K562 (cell line): ENCODE measurements around the gene EFHC1. TPM values are rescaled to one million over a fixed set of nuclear protein-coding genes. Genes with fewer than 3 reads are reported as not detected.

Experiments used
- CBFA2T3 ChIP-seq: fragments of 450-650 bp; IDR thresholded peaks from 2 replicates; pipeline ENCODE4 v1.6.1; 2017
- CBX3 ChIP-seq, 2 experiments: IDR thresholded peaks; 1 replicate in 1 of 2; 2 replicates in 1 of 2; pipeline ENCODE4 v1.6.1; 2012; ENCODE audit warnings: inconsistent platforms in 2 of 2, low read length in 2 of 2, borderline replicate concordance in 1 of 2, control low read depth in 1 of 2
- CREM ChIP-seq: IDR thresholded peaks from 2 replicates; pipeline ENCODE4 v1.6.1; 2014; ENCODE audit warnings: antibody characterized with exemption, low read depth
- EP300 ChIP-seq: IDR thresholded peaks from 2 replicates; pipeline ENCODE4 v1.6.1; 2012; ENCODE audit warnings: low read length, improper control_type of control experiment
- FOXA1 ChIP-seq: fragments of 450-650 bp; IDR thresholded peaks from 2 replicates; pipeline ENCODE4 v1.6.1; 2016; ENCODE audit warnings: mild to moderate bottlenecking, borderline replicate concordance
- HNRNPL ChIP-seq: fragments of 200-400 bp; formaldehyde crosslinking; IDR thresholded peaks from 2 replicates; pipeline ENCODE4 v1.6.1; 2017; ENCODE audit warnings: low read depth, mild to moderate bottlenecking, low read length
- KAT2B ChIP-seq: IDR thresholded peaks from one replicate; pipeline ENCODE4 v1.6.1; 2012; ENCODE audit warnings: low read depth, mild to moderate bottlenecking, control low read depth, inconsistent platforms, low read length, moderate library complexity
- LARP7 ChIP-seq: fragments of 450-650 bp; IDR thresholded peaks from 2 replicates; pipeline ENCODE4 v1.6.1; 2016
- MAZ ChIP-seq, 2 experiments: fragments of 450-650 bp in 1 of 2; sonication (generic) in 1 of 2; formaldehyde crosslinking; IDR thresholded peaks in 1 of 2; conservative IDR thresholded peaks in 1 of 2; 2 replicates each; pipeline versions ENCODE4 v1.4.0 to v1.5.0; 2020; ENCODE audit warnings: mild to moderate bottlenecking in 1 of 2, missing genetic modification reagents in 1 of 2
- MBD2 ChIP-seq: sonication (generic); IDR thresholded peaks from 2 replicates; pipeline ENCODE4 v1.6.1; 2016; ENCODE audit warnings: low read depth, borderline replicate concordance
- NEUROD1 ChIP-seq: fragments of 150-350 bp; IDR thresholded peaks from 2 replicates; pipeline ENCODE4 v1.6.1; 2014; ENCODE audit warnings: borderline replicate concordance, low read length, low read depth; ENCODE audit not compliant: partially characterized antibody
- NFIX ChIP-seq: fragments of 250-450 bp; sonication (Bioruptor Pico); IDR thresholded peaks from 2 replicates; pipeline ENCODE4 v1.4.0; 2020; ENCODE audit warnings: low read depth, mild to moderate bottlenecking, moderate library complexity
- PHF20 ChIP-seq: fragments of 450-650 bp; IDR thresholded peaks from 2 replicates; pipeline ENCODE4 v1.6.1; 2018; ENCODE audit not compliant: partially characterized antibody
- PRMT5 ChIP-seq: sonication (generic); formaldehyde crosslinking; IDR thresholded peaks from 2 replicates; pipeline ENCODE4 v1.5.0; 2020; ENCODE audit warnings: missing genetic modification reagents
- RB1 ChIP-seq: fragments of 450-650 bp; IDR thresholded peaks from 2 replicates; pipeline ENCODE4 v1.6.1; 2017; ENCODE audit warnings: low read depth, mild to moderate bottlenecking
- ZBTB43 ChIP-seq: sonication (generic); formaldehyde crosslinking; IDR thresholded peaks from 2 replicates; pipeline ENCODE4 v1.8.0; 2023; ENCODE audit warnings: mild to moderate bottlenecking, missing genetic modification reagents
- ZKSCAN8 ChIP-seq: fragments of 200-800 bp; sonication (Bioruptor generic); IDR thresholded peaks from 2 replicates; pipeline ENCODE4 v1.6.1; 2016; ENCODE audit warnings: missing genetic modification characterization, missing compliant biosample characterization
- ZNF316 ChIP-seq: fragments of 450-650 bp; IDR thresholded peaks from 2 replicates; pipeline ENCODE4 v1.6.1; 2016
- ZNF324 ChIP-seq: fragments of 250-450 bp; sonication (Bioruptor Pico); IDR thresholded peaks from 2 replicates; pipeline ENCODE4 v1.4.0; 2020; ENCODE audit warnings: mild to moderate bottlenecking
- ZNF445 ChIP-seq: fragments of 250-450 bp; sonication (Bioruptor Pico); IDR thresholded peaks from 2 replicates; pipeline ENCODE4 v1.4.0; 2020; ENCODE audit warnings: low read depth, mild to moderate bottlenecking, moderate library complexity
- ZNF561 ChIP-seq: fragments of 450-650 bp; formaldehyde crosslinking; conservative IDR thresholded peaks from 2 replicates; pipeline ENCODE4 v1.4.0; 2020; ENCODE audit warnings: mild to moderate bottlenecking, moderate library complexity
- ZNF695 ChIP-seq: fragments of 450-650 bp; formaldehyde crosslinking; IDR thresholded peaks from 2 replicates; pipeline ENCODE4 v1.4.0; 2020; ENCODE audit warnings: mild to moderate bottlenecking, moderate library complexity
- polyA plus RNA-seq, 8 experiments: library from polyadenylated mRNA; depleted of rRNA in 4 of 8; stranded (reverse) in 5 of 8; unstranded in 3 of 8; fragments of >200 nt; fragmentation: Nextera tagmentation in 2 of 8; fragmentation: Illumina TruSeq in 1 of 8; extraction: Ambion mirVana in 2 of 8; extraction: Trizol in 1 of 8; gene quantifications; 2 replicates each; pipeline versions ENCODE4 v1.2.1 to v1.2.3, GENCODE V29; 2011 to 2014; ENCODE audit warnings: inconsistent platforms in 1 of 8, missing spikeins in 1 of 8
- total RNA-seq, 7 experiments: library from RNA; depleted of rRNA in 6 of 7; stranded (reverse); fragments of >200 nt in 6 of 7; fragmentation: Illumina TruSeq in 2 of 7; extraction: Trizol in 2 of 7; gene quantifications; 2 replicates each; pipeline versions ENCODE4 v1.2.1 to v1.2.3, GENCODE V29; 2011 to 2021; ENCODE audit warnings: low replicate concordance in 1 of 7
- TF ChIP-seq, protein P1 (sequence below), 2 experiments: fragments of 250-450 bp in 1 of 2; fragments of 450-650 bp in 1 of 2; sonication (Bioruptor Pico) in 1 of 2; IDR thresholded peaks; 2 replicates each; pipeline versions ENCODE4 v1.6.1 to v1.8.0; 2016 to 2021; ENCODE audit warnings: mild to moderate bottlenecking in 2 of 2, moderate library complexity in 2 of 2, missing compliant biosample characterization in 1 of 2, missing genetic modification characterization in 1 of 2
- TF ChIP-seq, protein P2 (sequence below), 2 experiments: fragments of 450-650 bp; IDR thresholded peaks; 2 replicates each; pipeline ENCODE4 v1.6.1; 2018; ENCODE audit warnings: mild to moderate bottlenecking in 2 of 2, low read depth in 1 of 2; ENCODE audit not compliant: partially characterized antibody in 2 of 2
- TF ChIP-seq, protein P3 (sequence below): sonication (generic); formaldehyde crosslinking; IDR thresholded peaks from 2 replicates; pipeline ENCODE4 v1.8.1; 2022; ENCODE audit warnings: missing genetic modification reagents

The EFHC1 gene
- total and polyA plus RNA-seq, 9 of the 15 experiments (the other 6 are each of a cell fraction or from before 2014, with no cell fraction given): 9.5 to 31.0 (median 14.9) TPM

GRCh38 chr6:52392944-52393343, 27.2 kb upstream of the EFHC1 start (continued):
- TF ChIP-seq KAT2B (no peak), MAZ (CRISPR knock-in tag; conservative IDR thresholded peaks at IDR 0.05 in 1 of 2, IDR thresholded peaks at IDR 0.05 in 1 of 2) (no peak), CBFA2T3 (peak; percentile 73), EP300 (peak; percentile 43; the same call in 1 of the 2 replicates), RB1 (no peak), NEUROD1 (no peak), LARP7 (no peak), ZBTB43 (CRISPR knock-in tag) (no peak), HNRNPL (no peak), PRMT5 (CRISPR knock-in tag) (no peak), PHF20 (no peak), NFIX (CRISPR knock-in tag) (no peak), ZNF316 (0 out of 2 replicates have a peak, but pooled peaks have one; percentile 37), ZKSCAN8 (CRISPR knock-in tag) (no peak), ZNF324 (CRISPR knock-in tag) (no peak), ZNF445 (CRISPR knock-in tag) (no peak), ZNF695 (CRISPR knock-in tag) (no peak), MBD2 (no peak), CREM (no peak), ZNF561 (CRISPR knock-in tag) (no peak), CBX3 (IDR thresholded peaks at IDR 0.05; ENCODE audit: borderline replicate concordance in 1 of 2, low read length in 2 of 2) (no peak), FOXA1 (no peak)
- TF ChIP-seq, protein P1, sequence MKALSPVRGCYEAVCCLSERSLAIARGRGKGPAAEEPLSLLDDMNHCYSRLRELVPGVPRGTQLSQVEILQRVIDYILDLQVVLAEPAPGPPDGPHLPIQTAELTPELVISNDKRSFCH (CRISPR knock-in tag; IDR thresholded peaks at IDR 0.05): no peak
- TF ChIP-seq, protein P1 (tag; IDR thresholded peaks at IDR 0.05): no peak
- TF ChIP-seq, protein P2, sequence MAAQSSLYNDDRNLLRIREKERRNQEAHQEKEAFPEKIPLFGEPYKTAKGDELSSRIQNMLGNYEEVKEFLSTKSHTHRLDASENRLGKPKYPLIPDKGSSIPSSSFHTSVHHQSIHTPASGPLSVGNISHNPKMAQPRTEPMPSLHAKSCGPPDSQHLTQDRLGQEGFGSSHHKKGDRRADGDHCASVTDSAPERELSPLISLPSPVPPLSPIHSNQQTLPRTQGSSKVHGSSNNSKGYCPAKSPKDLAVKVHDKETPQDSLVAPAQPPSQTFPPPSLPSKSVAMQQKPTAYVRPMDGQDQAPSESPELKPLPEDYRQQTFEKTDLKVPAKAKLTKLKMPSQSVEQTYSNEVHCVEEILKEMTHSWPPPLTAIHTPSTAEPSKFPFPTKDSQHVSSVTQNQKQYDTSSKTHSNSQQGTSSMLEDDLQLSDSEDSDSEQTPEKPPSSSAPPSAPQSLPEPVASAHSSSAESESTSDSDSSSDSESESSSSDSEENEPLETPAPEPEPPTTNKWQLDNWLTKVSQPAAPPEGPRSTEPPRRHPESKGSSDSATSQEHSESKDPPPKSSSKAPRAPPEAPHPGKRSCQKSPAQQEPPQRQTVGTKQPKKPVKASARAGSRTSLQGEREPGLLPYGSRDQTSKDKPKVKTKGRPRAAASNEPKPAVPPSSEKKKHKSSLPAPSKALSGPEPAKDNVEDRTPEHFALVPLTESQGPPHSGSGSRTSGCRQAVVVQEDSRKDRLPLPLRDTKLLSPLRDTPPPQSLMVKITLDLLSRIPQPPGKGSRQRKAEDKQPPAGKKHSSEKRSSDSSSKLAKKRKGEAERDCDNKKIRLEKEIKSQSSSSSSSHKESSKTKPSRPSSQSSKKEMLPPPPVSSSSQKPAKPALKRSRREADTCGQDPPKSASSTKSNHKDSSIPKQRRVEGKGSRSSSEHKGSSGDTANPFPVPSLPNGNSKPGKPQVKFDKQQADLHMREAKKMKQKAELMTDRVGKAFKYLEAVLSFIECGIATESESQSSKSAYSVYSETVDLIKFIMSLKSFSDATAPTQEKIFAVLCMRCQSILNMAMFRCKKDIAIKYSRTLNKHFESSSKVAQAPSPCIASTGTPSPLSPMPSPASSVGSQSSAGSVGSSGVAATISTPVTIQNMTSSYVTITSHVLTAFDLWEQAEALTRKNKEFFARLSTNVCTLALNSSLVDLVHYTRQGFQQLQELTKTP (IDR thresholded peaks at IDR 0.05; ENCODE audit: low read depth in 1 of 2, partially characterized antibody in 2 of 2): no peak
- TF ChIP-seq, protein P3, sequence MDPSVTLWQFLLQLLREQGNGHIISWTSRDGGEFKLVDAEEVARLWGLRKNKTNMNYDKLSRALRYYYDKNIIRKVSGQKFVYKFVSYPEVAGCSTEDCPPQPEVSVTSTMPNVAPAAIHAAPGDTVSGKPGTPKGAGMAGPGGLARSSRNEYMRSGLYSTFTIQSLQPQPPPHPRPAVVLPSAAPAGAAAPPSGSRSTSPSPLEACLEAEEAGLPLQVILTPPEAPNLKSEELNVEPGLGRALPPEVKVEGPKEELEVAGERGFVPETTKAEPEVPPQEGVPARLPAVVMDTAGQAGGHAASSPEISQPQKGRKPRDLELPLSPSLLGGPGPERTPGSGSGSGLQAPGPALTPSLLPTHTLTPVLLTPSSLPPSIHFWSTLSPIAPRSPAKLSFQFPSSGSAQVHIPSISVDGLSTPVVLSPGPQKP (CRISPR knock-in tag): no peak
